GM21526 (cell line): ENCODE results near the gene LASP1.
"Not testable (repeated sequence)": the region's sequence is repeated elsewhere in the genome, so short reads cannot be mapped to it uniquely, and the experiment has no call there.

Experiments used
- ATAC-seq: cut with Tn5 transposase; IDR thresholded peaks from one replicate; pipeline ENCODE4 v1.9.1; 2021; ENCODE audit warnings: moderate library complexity; ENCODE audit not compliant: unreplicated experiment, low FRiP score

LASP1 gene

DNA sequence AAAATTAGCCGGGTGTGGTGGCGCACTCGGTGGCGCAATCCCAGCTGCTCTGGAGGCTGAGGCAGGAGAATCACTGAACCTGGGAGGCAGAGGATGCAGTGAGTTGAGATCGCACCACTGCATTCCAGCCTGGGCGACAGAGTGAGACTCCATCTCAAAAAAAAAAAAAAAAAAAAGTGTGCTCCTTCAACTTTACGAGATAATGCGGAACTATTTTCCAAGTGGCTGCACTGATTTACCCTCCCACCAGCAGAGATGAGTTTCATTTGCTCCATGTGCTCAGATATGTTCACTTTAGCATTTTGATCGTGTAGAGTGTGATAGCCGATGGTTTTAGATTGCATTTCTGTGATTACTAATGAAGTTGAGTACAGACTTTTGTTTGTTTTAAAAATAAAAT is 35.5 kb downstream of the LASP1 start:
- no peak for ATAC-seq

DNA sequence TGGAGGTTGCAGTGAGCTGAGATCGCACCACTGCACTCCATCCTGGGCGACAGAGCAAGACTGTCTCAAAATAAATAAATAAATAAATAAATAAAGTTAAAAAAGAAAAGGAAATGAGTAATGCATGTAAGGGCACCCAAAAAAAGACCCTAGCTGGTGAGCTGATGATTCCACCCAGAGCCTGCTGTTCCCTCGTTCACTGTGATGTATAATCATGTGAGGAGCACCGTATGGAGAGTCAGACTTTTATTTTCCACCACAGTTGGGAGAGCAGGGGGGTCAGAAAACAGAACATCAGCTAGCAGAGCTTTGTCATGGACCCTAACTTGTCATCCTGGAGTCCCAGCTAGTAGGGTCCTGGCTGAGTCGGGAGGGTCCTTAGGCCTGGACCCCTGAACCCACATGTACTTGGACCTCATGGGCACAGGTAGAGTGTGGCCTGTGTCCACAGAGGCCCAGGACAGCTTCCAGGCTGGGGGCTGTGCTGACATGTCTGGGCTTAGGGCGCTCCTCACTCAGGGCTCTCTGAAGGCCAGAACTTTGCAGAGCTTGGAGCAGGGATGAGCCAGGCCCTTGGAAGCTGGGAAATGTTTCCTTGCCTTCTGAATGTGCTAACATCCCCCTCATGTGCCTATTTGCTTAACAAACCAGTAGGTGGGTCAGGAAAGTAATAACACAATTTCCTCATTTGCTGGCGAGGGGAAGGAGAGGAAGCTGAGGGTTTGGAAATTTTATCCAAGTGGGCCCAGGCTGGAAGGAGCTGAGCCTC is 36.8 kb downstream of the LASP1 start:
- no peak for ATAC-seq

DNA sequence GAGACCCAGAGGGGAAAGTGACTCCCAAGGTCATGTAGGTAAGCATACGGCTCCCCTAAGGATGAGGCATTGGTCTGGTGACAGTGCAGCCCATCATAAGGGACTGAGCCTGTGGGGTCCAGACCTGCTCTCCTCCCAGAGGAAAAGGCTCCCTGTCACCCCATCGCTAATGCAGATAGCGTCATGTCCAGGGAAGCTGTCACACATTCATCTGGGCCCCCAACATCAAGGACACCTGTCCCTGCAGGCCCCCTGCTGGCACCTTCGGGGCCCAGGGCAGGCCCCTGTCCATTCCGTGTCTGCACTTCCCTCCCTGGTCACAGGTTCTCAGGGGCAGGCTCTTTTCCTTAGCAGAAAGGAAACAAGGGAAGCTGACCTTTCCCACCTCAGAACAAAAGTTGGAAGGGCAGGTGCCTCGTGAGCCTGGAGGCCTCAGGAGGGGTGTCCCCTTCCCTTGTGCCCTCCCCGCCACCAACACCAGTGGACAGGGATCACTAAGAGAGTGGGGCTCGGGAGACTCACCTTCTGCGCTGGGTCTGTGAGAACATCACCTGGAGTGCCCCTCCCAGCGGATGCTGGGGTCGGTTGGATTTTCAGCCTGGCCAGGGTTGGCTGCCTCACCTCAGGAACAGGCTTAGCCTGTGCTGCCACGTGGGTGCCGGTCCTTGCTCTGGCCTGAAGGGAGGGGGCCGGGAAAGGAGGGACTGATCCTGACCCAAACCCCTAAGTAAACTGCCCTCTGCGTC is 38.2 kb downstream of the LASP1 start:
- ATAC-seq = no peak

DNA sequence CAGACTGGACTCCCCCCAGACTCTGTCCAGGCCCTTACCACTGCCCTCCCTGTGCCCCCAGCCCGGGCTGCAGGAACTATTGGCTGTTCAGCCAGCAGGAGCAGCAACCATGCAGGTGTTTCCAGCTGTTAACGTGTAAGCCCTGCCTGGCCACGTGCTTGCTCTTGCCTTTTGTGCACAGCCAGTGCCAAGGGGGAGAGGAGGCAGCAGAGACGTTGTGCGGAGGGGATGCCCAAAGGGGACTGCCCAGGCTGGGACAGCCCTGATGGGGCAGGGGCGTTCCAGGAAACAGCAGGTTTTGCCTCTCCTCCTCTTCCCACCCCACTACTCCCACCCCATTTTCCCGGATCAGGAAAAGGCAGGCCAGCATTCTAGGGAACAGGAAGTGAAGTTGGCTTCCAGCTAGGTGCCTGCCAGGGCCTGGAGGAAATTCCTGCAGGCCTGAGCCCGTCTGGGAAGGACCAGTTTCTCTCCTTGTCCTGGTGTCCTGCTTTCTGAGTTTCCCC is 38.9 kb downstream of the LASP1 start:
- no peak for ATAC-seq

DNA sequence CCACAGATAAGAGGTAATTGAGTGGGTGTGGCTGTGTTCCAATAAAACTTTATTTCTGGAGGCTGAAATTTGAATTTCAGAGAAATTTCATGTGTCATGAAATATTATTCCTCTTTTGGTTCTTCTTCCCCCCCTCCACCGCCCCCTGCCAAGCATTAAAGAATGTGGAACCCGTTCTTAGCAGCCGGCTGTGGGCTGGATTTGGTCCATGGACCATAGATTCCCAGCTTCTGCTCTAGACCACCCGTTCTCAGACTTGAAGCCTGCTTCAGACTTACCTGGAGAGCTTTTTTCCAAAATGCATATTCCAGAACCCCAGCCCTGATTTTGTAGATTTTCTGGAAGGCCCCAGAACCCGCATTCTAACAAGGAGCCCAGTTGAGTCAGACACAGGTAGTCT is 40.5 kb downstream of the LASP1 start:
- ATAC-seq = no peak

DNA sequence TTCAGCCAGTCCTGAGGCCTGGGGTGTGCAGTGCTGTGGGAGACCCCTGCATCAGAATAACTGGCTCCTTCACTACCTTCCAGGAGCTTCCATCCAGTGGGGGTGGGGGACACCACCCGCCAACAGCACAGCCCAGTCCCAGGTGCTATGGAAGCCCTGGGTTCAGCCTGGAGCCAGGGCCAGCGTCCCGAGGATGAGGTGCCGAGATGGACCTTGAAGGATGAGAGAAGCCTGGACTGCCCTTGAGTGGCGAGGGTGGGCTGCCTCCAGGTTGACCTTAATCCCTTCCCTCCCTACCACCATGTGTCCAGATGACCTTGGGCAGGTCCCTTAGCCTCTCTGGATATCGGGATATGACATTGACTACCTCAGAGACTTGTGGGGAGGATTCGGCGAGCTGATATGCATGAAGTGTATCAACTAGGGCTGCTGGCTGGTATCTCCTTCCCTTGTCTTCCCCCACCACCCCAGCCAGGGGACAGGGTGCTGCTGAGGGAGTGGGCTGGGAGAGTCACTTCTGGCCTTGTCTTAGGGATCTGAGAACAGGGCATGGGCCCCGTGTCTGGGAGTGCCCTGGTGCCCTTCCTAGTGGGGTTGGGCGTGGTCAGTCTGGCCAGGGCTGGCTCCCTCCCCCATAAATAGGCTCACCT is 41.3 kb downstream of the LASP1 start:
- no peak for ATAC-seq

DNA sequence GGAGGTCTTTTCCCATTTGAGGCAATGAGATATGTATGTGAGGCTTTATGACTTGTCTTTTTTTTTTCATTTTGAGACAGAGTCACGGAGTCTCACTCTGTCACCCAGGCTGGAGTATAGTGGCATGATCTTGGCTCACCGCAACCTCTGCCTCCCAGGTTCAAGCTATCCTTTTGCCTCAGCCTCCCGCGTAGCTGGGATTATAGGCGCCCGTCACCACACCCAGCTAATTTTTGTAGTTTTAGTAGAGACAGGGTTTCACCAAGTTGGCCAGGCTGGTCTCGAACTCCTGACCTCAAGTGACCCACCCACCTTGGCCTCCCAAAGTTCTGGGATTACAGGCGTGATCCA is 41.8 kb downstream of the LASP1 start:
- not testable (repeated sequence) for ATAC-seq

DNA sequence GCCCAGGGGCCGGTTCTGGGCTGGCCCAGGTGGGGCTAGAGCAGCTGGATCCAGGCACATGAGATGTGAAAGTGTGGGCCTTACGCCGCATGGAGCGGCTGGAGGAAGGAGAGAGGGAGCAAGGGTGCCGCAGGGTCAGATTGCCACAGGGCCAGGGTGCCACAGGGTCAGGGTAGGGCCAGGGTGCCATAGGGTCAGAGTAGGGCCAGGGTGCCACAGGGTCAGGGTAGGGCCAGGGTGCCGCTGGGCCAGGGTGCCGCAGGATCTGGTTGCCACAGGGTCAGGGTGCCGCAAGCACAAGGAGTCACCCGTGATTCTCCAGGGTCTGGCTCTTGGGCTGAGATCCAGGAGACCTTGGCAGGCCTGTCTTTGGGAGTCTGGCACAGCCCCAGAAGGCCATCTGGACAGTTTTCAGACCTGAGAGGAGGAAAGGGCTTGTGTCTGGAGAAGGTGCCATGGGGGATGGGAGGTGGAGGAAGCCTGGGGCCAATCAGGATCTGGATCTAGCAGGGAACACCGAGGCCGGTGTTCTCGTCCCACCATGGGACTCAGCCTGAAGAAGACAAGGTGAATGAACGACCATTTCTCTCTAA is 42.5 kb downstream of the LASP1 start:
- ATAC-seq = no peak

DNA sequence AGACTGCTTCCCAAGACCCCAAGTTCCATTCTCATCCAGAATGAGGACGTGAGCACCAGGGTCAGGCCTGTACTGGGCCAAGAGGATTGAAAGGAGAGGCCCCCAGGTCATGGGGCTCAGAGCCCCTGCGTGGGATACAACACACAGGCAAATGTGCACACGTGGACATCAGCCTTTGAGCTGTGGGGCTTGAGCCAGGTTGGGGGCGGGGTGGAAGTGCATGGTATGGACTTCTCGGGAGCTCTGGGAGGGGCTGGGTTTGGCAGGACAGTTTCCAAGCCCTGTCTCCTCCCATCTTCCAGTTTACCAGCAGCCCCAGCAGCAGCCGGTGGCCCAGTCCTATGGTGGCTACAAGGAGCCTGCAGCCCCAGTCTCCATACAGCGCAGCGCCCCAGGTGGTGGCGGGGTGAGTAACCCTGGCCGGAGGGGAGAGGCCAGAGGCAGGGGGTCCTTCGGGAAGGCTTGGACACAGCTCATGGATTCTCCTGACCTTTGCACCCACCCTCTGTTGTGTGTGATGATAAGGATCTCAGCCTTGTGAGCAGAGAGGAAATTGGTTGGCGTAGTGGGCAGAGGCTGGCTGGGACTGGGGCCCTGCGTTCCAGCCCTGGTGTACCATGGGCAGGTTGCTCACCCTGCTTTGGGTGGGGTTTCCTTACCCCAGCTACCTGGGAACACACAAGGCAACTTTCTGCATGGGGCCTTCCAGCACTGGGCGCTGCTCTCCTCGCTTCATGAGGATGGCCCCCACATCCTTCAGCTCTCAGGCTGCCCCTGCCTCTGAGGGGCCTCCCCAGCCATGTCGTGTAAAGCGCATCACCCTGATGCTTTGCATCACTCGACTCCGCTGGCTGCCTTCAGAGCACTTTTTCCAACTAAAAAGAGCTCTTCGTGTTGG is 45.1 kb downstream of the LASP1 start:
- no peak for ATAC-seq

DNA sequence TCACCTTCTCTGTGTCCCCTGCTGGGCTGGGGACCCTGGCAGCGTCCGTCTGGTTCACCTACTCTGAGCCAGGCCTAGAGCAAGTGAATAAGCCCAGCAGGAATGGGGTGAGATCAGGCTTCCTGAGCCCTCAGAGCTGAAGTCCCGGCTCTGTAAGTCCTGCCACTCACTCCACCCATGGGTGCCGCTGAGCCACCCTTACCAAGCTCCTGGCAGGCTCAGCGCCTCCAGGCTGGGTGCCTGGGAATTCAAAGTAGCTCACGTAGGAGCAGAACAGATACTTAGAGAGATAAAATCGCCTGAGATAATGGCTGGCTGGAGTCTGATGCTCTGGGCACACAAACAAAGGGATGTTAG is 45.8 kb downstream of the LASP1 start:
- no peak for ATAC-seq

DNA sequence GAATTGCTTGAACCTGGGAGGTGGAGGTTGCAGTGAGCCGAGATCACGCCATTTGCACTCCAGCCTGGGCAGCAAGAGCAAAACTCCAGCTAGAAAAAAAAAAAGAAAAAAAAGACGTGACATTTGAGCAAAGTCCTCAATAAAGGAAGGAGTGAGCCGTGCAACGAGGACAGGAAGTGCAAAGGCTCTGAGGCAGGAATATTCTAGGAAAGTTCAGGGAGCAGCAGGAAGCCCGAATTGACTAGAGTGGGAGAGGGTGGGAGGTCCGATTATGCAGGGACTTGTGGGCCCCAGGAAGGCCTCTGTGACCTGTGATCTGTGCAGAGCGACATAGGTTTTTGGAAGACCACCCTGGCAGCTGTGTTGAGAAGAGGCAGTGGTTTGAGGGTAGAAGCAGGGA is 46.9 kb downstream of the LASP1 start:
- ATAC-seq = no peak

DNA sequence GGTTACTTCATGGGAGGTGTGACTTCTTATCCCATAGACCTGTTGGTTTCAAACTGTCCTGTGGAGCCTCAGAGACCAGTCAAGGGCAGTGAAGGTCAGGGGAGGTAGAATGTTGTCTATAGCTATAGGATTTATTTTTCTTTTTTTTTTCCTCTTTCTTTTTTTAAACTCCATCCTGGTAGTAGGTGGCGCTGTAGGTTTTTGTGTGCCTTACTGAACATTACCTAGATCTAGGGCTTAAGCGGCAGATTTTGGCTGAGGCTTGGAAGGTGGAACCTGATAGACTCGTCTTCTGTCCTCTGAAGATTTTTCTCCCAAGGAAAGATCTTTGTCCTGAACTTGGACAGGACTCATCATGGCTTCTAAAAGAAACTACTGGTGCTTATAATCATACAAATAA is 47.4 kb downstream of the LASP1 start:
- no peak for ATAC-seq

DNA sequence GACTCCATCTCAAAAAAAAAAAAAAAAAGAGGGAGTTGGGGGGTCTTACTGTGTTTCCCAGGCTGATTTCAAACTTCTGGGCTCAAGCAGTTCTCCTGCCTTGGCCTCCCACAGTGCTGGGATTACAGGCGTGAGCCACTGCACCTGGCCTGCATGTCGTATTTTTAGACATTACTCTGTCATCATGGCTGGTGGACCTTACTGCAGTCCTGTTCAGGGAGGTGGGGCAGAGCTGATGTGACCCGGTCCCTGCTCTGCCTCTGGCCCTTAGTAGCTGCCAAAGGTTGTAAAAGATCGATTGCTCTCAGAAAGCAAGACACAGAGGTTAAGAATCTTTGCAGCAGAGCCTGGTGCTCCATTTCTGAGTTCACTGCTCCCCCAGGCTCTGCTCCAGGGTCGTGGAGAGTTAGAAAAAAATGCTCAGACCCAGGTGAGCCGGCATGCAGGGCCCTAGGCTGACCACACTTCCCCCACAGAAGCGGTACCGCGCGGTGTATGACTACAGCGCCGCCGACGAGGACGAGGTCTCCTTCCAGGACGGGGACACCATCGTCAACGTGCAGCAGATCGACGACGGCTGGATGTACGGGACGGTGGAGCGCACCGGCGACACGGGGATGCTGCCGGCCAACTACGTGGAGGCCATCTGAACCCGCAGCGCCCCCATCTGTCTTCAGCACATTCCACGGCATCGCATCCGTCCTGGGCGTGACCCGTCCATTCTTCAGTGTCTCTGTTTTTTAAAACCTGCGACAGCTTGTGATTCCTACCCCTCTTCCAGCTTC is 48.5 kb downstream of the LASP1 start:
- no peak for ATAC-seq

DNA sequence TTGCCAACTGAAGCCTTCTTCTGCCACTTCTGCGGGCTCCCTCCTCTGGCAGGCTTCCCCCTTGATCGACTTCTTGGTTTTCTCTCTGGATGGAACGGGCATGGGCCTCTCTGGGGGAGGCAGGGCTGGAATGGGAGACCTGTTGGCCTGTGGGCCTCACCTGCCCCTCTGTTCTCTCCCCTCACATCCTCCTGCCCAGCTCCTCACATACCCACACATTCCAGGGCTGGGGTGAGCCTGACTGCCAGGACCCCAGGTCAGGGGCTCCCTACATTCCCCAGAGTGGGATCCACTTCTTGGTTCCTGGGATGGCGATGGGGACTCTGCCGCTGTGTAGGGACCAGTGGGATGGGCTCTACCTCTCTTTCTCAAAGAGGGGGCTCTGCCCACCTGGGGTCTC is 49.1 kb downstream of the LASP1 start:
- ATAC-seq = no peak

DNA sequence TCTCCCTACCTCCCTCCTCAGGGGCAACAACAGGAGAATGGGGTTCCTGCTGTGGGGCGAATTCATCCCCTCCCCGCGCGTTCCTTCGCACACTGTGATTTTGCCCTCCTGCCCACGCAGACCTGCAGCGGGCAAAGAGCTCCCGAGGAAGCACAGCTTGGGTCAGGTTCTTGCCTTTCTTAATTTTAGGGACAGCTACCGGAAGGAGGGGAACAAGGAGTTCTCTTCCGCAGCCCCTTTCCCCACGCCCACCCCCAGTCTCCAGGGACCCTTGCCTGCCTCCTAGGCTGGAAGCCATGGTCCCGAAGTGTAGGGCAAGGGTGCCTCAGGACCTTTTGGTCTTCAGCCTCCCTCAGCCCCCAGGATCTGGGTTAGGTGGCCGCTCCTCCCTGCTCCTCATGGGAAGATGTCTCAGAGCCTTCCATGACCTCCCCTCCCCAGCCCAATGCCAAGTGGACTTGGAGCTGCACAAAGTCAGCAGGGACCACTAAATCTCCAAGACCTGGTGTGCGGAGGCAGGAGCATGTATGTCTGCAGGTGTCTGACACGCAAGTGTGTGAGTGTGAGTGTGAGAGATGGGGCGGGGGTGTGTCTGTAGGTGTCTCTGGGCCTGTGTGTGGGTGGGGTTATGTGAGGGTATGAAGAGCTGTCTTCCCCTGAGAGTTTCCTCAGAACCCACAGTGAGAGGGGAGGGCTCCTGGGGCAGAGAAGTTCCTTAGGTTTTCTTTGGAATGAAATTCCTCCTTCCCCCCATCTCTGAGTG is 49.6 kb downstream of the LASP1 start:
- ATAC-seq = no peak

DNA sequence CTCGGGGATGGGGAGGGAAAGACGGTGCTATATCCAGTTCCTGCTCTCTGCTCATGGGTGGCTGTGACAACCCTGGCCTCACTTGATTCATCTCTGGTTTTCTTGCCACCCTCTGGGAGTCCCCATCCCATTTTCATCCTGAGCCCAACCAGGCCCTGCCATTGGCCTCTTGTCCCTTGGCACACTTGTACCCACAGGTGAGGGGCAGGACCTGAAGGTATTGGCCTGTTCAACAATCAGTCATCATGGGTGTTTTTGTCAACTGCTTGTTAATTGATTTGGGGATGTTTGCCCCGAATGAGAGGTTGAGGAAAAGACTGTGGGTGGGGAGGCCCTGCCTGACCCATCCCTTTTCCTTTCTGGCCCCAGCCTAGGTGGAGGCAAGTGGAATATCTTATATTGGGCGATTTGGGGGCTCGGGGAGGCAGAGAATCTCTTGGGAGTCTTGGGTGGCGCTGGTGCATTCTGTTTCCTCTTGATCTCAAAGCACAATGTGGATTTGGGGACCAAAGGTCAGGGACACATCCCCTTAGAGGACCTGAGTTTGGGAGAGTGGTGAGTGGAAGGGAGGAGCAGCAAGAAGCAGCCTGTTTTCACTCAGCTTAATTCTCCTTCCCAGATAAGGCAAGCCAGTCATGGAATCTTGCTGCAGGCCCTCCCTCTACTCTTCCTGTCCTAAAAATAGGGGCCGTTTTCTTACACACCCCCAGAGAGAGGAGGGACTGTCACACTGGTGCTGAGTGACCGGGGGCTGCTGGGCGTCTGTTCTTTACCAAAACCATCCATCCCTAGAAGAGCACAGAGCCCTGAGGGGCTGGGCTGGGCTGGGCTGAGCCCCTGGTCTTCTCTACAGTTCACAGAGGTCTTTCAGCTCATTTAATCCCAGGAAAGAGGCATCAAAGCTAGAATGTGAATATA is 50.8 kb downstream of the LASP1 start:
- ATAC-seq = no peak

DNA sequence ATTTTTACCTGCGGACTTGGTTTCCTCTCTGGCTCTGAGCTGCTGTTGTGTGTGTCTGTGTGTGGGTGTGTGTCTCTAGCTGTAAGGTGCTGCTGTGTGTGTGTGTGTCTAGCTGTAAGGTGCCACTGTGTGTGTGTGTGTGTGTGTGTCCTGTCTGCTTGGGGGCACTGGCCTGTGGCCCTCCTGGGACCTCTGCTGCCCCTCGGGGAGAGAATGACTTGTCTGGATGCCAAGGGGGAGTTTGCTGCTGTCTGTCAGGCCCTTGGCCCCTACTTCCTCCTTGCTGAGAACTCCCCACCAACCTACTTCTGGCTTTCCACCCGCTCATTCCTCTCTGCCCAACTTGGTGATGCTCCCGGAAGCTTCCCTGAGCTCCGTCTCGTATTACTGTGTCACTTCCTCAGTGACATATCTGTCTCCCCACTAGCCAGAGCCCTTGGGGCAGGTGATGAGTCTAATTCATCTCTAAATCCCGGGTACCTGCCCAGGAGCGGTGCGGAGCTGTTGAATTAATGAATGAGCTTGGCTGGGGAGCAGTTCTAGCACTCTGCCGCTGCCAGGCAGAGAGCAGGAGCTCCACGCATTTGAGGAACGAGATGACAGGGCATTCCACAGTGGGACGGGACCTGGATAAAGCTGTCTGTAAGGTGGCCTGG is 52.0 kb downstream of the LASP1 start:
- ATAC-seq = no peak
